UCSD-AML1 (cell line): ENCODE data around the gene COL4A6.

Experiments used
- DNase-seq: peaks from one replicate; lab custom pipeline; 2025; ENCODE audit not compliant: unreplicated experiment; lab: John Stamatoyannopoulos, UW

COL4A6 gene

DNA sequence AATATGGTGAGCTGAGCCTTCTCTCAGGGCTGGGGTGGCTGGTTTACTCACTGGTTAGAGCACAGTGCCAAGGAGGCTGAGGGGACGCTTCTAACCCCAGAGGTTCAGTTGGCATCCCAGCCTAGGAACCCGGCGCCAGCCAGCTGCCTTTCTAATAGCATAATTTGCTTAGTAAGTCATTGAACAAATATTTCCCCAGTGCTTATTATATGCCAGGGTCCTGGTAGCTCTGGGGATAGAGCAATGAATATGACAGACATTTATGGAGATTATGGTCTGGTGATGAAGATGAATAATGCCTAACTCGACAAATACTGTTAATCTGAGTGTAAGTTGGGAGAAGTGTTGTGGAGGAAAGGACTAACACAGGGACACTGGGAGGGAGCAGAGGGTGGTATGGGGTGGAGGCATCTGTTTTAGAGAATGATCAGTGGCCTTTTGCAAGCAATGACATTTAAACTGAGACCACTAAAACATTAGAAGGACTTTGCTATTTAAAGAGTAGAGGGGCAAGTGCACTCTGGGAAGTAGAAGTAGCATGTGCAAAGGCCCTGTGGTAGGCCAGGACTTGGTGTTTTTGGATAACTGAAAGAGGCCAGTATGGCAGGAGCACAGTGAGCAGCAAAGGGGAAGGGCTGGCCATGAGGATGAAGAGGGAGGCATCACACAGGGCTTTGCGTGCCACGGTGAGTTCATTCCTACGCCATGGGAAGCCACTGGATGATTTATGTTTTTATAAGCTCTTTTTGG is 274.7 kb downstream of the COL4A6 start:
- no peak for DNase-seq

GRCh38 chrX:108162265-108162664 is 276.0 kb downstream of the COL4A6 start:
- no peak for DNase-seq

DNA sequence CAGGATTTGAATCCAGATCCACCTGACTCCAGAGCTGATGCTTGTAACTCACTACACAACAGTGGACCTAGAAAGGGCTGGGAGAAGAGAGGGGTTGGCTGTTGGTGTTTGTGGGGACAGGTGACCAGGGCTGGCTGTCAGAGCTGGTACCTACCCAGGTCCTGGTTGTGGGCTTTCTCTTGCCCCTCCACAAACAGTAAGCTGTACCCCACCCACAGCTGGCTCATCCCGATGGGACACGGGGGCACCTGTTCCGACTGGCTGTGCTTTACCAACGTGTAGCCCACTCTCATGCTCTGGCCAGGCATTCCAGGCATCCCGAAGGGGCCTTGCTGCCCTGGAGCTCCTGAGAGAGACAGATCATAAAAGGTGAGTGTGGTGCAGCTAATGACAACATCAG is 277.9 kb downstream of the COL4A6 start:
- DNase-seq: no peak

DNA sequence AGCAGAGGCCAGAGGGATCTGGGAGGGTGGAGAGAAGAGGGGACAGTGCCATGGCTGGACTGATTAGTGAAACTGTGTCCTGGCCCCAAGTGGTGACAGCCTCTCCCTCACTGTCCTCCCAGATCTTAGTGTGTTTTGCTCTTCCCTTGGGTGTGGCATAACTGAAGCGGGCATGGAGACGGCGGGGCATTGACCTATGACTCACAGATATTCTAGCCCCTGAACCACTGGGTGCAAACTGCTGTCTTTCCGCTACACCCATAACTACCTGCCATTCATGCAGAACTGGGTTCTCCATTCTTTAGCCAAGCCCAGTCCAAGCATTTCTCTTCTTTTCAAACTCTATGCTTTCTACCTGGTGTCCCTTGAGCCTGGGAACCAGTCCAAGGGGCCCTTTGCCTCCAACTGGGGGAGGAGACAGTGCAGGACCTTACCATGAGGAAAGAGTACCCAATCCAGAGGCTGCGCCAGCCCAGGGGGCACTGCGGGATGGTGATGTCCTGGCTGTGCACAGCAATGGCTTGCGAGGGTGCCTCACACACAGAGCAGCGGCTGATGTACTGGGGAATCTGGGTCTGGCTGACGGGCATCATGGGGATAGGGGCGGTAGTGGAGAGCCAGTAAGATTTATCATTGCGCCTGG is 279.1 kb downstream of the COL4A6 start:
- DNase-seq: no peak

GRCh38 chrX:108157628-108158027 is 280.6 kb downstream of the COL4A6 start:
- DNase-seq: no peak

GRCh38 chrX:108156934-108157466 is 281.2 kb downstream of the COL4A6 start:
- DNase-seq: no peak

GRCh38 chrX:108156082-108156481 is 282.1 kb downstream of the COL4A6 start:
- no peak for DNase-seq

DNA sequence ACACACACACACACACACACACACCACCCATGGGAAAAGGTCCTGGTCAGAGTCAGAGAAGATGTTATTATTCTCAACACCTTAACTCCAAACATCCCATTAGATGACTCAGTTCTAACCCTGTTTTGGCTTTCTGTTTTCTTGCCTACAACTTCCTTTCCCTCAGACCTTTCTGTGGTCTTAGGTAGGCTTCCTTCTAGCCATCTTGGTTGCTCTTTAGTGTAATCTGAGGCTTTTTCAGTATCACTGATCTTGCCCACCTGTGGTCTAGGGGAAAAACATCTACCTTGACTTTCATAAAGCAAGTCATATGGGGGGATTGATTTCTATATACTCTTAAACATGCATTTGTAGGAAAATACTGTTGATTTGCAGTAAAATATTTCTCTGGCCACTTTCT is 289.7 kb downstream of the COL4A6 start:
- DNase-seq: no peak

DNA sequence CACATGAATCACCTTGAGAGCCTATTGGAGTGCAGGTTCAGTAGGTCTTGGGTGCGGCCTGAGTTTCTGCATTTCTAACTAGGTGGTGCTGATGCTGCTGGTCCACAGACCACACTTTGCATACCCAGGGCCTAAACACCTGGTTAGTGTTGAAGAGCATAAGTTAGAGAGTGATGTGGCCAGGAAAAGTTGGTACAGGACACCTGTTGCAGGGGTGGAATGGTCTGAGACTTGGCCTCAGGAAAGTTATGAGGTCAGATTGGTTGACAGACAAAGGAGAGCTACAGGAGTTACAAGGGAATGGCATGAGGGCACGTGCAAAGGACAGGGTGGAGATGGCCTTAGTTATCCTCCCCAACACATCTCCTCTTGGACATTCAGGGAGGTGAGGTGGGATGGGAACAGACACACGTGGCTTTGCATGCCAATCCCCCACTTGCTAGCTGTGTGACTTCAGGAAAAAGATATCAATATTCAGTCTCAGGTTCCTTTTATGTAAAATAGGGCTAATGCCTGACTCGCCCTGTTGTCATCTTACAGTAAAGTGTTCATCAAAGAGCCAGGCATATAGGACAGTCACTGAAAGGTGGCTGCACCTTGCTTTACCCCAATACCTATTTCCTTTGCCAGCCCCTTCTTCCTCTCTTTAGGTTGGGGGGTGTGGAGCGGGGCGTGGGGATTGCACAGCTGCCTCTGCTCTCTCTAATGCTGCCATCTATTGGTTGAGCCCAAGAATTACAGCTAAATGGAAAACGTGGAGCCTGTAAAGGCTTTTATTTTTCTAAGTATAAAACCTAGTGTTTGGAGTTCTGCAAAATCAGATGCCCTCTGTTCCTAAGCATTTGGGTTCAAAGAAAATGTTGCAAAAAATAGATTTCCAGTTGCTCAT is 299.2 kb downstream of the COL4A6 start:
- no peak for DNase-seq

- no peak for DNase-seq
These were observed 303.5 kb downstream of the COL4A6 start for GRCh38 chrX:108134724-108135123.

DNA sequence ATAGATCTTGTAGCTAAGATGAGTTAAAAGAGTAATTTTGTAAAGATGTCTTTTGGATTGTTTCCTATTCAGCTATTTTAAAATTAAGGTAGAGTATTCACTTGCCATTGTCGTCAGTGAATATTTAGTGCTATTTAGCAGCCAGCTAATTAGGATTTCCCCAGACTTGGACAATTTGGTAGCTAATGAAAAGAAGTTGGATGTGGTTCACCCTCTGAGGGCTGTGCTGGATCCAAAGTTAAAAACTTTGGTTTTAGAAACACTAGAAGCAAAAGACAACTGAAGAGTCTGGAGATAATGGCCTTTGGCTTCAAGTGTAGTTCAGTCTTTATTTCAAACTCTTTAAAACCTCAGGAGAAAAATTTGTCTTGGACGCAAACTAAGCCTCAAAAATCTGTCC is 305.3 kb downstream of the COL4A6 start:
- no peak for DNase-seq

GRCh38 chrX:108132034-108132433 is 306.2 kb downstream of the COL4A6 start:
- DNase-seq: no peak

- DNase-seq: no peak
These were observed 306.8 kb downstream of the COL4A6 start for GRCh38 chrX:108131471-108131870.

GRCh38 chrX:108130889-108131288 is 307.3 kb downstream of the COL4A6 start:
- no peak for DNase-seq

DNA sequence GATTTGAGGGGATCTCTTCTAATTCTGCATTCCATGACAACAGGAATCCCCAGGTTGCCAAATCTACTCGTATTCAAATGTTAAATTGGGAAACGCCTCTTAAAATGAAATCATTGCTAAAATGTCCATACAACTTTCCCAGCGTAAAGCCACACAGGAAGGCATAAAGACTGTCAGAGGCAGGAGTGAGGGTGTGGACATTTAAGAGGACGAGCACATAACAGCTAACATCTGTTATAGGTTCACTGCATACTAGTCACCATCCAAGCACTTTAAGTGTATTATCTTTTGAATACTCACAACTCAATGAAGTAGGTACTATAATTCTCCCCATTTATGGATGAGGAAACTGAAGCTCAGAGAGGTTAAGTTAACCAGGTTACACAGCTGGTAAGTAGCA is 311.1 kb downstream of the COL4A6 start:
- DNase-seq: no peak

- DNase-seq: no peak
These were observed 311.6 kb downstream of the COL4A6 start for GRCh38 chrX:108126661-108127060.

GRCh38 chrX:108123591-108124366 is 314.4 kb downstream of the COL4A6 start:
- no peak for DNase-seq

- DNase-seq: no peak
These were observed 315.5 kb downstream of the COL4A6 start for GRCh38 chrX:108122748-108123147.

DNA sequence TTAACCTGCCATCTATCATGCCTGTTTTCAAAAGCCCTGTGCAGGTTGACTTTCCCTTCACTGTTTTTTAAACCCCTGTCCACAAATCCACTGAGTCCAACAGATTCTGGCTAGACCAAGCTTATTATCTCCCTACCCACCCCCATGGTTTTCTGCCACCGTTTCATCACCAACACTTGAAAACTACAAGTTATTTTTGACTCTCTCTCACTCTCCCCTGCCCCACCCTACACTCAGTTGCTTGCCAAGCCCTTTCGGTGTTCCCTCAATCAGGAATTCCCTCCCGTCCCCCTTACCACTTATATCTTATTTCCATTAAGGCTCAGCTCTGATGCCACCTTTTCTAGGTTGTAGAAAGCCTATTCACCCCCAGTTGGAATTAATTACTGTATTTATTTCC is 316.9 kb downstream of the COL4A6 start:
- no peak for DNase-seq

- no peak for DNase-seq
These were observed 320.2 kb downstream of the COL4A6 start for GRCh38 chrX:108117988-108118387.

- DNase-seq: no peak
These were observed 323.7 kb downstream of the COL4A6 start for GRCh38 chrX:108114541-108114940.
